GM21526 (cell line): Measurements from ENCODE around the gene CHN2.

Source experiments
- ATAC-seq: cut with Tn5 transposase; IDR thresholded peaks from one replicate; pipeline ENCODE4 v1.9.1; 2021; ENCODE audit warnings: moderate library complexity; ENCODE audit not compliant: unreplicated experiment, low FRiP score

CHN2 gene

DNA sequence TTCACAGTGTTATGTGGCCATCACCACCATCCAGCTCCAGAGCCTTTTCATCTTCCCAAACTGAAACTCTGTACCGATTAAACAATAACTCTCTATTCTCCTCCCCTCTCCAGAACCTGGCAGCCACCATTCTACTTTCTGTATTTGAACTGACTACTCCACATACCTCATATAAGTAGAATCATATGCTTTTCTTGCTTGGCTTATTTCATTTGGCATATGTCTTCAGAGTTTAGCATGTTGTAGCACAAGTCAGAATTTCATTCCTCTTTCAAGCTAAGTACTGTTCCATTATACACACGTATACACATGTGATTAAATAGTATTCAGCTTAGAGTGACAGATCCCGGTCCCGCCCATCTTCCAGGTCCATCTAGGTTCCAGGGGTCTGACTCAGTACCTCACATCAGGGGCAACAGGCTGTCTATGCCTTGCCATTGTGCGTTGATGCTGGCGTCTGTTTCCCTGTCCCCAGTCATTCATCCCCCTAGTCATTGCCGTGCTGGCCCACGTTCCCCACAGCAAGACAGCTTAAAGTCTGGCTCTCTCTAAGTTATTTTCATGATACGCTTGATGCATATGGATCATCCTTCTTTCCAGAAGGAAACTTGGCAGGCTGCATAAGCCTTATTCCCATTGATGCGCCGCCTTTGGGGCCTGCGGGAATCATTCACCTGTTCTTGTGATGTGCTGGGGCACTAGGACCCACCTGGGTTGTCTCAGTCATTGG is 108.3 kb downstream of the CHN2 start:
- ATAC-seq = no peak

DNA sequence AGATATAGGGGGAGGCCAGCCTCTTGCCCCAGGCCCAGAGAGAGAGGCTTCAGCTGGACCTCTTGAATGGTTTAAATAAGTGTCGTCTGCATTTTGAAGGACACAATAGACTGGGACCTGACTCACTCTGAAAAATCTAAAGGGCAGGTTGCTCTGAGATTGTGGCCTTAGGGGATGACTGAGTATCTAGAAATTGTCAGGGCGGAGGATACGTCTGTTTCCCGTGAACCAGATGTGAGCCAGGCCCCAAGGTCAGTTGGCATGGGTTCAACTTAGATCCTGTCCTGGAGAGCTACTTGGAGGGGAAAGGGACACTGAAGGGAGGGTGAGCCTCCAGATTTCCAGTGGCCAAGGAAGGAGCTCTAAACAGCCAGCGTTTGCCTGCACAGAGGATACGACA is 110.2 kb downstream of the CHN2 start:
- no peak for ATAC-seq

DNA sequence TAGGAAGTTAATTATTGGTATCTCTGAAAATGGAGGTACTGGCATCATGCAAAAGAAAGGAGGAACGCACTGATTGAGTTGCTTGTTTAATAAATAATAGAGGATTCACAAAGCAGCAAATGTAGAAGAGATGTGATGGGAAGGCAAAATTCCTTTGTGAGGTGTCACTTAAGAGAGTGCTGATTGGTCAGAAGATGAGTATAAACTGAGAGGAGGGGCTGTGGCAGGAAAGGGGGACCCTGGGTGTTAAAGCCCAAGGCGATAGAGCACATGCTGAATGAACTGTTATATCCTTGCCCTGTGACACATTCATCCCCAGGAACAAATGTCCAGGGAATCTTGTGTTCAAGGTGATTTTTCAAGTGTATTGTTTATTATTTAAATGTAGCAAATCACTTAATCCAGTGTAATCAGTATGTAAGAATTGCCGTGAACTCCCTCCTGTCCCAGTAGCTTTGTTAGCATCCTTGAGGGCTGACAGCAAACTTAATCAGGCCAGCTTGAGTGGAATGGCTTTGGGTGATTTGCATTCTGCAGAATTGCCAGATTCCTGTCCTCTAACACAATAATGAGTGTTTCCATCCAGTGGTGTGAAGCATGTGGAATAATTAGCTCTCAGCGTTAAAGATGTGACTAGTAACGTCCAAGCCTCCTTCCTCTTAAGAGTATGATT is 111.9 kb downstream of the CHN2 start:
- no peak for ATAC-seq

DNA sequence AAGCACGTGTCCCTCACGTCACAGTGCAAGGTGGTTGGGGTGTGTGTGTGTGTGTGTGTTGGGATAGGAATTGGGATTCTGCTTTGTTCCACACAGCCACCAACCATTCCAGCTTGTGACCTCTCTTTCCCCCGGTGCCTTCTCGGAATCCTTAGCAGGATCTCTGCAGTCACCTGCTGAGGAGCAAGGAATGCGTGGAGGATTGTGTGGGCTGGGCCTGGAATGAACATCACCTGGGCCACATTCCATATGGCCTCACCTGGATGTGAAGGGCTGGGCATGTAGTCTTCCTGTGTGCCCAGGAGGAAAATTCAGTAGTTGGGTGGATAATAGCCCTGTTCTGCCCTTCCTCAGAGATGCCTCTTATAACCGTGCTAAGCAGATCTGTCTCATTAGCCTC is 113.8 kb downstream of the CHN2 start:
- no peak for ATAC-seq

DNA sequence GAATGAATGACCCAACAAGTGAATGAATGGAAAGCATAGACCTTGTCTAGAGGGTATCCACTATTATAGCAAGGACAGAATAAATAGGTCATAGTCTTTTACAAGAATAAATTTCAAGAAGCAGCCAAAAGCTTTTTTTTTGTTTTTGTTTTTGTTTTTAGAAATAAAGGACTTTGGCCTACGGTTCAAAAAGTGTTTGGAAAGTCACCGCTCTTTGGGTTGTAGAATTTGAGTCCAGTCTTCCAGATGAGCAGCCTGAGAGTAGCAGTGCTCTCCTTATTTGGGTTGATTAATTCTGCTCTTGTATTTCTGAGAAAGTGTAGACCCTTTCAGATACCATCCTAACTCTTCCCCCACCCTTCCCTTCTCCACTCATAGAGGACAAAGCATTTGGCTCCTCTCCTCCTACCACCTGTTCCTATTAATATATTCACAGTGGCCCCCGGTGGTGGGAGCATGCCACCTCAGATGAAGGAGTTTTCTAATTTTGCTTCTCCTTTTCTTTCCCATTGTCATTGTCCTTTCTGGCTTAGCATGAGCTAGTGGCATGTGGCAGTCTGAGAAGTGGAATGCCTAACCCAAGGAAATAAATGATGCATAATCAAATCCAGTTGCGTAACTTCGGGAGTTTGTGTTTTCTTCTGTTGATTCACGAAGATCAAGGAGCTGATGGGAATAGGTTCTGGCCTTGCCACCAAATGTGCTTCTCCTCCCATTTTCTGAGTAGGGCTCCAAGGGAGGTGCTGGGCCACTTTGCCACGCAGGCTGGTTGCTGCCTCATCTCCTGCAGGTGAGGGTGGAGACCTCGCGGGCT is 114.7 kb downstream of the CHN2 start:
- no peak for ATAC-seq

DNA sequence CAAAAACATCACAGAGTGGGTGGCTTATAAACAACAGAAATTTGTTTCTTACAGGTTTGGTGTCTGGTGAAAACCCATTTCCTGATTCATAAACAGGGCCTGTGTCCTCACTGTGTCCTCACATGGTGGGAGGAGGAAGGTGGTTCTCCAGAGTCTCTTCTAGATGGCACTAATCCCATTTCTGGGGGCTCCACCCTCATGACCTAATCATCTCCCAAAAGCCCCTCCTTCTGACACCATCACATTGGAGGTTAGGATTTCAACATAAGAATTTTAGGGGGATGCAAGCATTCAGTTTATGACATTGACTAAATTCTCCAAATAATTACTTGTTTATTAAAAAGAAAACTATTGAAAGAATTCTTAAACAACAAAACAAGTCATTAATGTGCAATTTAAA is 116.0 kb downstream of the CHN2 start:
- ATAC-seq = no peak

DNA sequence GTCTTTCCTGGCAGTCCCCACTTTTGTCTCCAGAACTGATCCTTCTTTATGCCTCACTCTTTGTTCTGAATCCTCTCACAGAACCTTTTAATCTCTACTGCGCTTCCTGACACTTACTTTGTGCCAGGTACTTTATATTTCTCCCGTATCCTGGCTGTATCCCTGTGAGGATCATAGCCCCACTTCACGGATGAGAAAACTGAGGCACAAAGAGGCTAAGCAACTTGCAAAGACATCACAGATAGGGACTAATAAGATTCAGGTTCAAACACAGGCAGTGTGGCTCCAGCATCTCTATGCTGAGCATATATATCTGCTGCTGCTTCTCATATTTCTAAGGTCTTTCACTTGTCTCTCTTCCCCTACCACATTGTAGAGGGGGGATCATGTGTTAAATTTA is 116.7 kb downstream of the CHN2 start:
- no peak for ATAC-seq

DNA sequence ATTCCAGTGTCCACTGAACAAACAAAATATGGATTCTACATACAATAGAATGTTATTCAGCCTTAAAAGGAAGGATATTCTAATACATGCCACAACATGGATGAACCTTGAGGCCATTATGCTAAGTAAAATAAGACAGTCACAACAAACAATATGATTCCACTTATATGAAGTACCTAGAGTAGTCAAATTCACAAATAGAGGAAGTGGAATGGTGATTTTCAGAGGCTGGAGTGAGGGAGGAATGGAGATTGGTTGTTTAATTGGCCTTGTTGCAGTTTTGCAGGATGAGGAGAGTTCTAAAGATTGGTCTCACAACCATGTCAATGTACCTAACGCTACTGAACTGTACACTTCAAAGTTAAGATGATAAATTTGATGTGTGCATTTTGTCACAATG is 119.6 kb downstream of the CHN2 start:
- ATAC-seq = no peak

DNA sequence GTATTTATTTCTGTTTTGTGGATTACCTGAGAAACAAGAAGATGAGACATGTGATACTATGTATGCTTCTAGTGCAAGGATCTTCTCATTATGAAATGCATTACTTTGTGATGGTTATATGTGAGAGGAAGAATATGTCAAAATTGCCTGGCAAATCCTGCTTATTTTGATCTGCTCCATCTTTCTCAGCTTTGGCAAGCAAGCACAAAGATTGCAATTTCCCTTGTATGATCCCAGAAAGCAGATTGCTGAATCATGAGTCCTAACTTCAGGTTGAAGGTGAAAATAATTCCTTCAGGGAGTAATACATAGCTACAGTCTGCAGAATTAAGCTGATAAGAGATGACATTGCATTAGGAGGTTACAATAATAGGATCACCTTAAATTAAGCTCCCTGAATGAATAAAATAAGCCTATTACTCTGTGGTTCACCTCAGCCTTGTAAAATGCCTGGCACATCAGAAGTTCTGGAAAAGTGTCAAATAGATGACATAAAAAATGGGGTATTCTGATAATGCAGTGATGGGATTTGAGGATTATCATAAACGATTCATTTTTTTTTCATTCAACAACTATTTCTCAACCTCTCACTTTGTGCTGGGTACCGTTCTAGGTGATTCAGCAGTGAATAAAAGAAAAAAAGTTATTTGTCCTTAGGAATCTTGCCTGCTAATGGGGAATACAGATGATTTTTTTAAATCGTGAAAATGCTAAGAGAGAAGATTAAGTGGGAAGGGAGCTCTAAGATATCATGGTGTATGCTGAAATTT is 120.7 kb downstream of the CHN2 start:
- ATAC-seq = no peak

DNA sequence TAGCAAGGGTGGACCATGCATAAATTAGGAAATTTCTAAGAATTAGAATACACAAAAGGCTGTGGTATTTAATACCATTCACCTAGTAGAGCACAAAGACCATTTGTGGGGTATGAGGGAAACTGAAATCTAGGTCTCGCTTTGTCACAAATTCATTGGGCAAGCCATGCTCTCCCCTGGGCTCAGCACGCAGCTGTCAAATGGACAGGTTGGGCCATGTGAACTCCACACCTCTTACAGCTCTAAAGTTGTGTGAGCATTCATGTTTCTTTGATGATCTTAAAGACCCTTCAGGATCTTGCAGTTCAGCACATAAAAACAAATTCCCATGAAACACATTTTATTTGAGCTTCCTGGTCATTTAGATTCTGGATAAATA is 121.3 kb downstream of the CHN2 start:
- no peak for ATAC-seq

DNA sequence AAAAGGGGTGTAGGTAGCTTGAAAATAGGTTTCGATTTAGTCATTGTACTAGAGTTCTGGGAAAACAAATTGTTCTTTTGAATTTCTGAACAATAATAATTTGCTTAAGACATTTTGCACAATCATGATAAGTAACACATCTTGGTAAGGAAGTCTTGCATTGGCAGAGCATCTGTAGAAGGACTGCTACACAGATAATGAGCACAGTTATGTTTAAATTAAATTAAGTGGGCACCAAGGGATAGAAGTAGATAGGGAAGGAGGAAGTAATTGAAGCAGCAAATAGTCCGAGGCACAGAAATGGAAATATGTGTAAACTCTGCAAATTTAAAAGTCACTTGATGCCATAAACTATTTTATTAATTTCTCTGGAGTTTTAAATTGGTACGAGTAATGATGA is 122.4 kb downstream of the CHN2 start:
- ATAC-seq = no peak

DNA sequence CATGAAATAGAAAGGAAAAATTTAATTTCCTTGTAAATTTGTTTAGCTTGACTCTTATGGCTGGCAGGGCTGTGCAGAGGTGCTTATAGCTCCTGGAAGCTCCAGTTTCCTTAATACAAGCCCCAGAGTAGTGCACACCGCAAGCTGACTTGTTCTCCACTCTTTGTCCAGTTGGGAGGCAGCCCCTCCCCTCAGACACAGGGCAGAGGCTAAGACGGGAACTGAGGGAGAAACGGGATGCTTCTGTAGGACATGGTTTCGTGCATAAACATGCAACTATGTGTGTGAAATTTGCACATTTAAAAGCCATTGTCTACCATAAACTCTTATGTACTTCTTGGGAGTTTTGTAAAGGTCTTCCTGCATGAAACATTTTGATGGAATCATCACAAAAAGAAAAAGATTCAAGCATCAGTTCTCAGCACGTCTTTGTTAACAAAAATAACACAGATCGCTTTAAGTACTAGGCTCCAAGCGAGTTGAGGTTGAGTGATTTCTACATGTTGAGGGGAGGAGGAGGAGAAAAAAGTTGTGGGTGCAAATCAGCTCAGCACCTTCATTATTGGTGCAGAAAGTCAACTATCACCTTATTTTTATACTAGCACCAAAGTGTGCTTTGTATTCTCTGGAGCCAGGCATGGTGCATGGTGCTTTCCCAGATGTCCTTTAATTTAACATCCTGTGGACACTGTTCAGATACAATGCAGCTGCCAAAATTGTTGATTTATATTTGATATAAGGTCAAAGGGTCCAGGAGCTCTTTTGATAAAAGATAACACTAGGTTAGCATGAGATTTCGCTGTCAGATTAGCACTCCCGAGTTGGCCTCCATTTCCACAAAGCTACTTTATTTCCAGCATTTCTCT is 124.5 kb downstream of the CHN2 start:
- no peak for ATAC-seq

DNA sequence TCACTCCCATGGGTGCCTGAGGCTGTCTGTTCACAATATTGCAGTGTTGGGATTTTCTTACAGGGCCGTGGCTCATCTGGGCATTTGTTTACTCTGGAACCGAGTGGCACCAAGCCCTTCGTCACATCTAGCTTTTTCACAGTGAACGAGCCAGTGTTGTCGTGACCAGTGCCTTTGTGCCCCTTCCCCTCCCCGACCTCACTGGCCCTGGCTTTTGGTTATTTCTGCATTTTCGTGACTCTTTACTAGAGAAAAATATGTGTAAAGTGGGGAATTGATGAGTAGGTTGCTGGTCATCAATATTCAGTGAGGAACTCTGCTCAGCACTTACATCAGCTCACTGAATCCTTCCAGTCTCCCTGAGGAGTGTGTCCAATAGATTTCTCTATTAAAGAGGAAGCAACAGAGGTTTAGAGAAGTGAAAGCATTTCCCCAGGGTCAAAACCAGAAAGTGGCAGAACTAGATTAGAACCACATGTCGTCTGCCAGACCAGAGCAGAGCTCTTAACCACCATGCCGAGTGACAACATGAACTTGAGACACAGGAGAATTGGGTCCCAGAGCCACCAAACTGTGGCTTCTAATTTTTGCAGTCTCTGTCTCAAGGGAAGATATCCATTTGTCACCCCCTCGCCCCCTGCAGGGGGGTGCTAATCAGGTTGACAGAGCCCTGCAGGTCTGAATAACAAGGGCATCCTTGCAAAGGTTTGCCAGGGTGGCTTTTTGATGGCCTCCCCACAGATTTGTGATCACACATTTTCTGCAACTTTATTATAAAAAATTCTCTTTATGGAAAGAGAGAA is 125.3 kb downstream of the CHN2 start:
- ATAC-seq = no peak

DNA sequence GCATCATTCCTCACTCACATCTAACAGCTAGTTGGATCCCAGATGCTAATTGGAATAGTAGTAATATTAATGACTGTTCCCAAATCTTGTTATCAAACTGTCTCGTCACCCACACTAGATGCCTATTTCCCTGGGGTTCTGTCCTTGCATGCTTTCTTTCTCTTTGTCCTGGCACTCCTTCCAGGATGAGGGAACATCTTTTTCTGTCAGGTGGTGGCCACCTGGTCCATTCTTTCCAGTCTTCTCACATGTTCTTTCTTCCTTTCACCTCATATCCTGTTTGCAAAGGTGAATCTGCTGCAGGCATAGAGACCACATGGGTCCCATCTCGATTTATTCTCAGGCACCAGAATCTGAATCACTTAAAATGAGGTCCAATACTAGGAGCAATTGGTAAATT is 126.0 kb downstream of the CHN2 start:
- ATAC-seq = no peak

DNA sequence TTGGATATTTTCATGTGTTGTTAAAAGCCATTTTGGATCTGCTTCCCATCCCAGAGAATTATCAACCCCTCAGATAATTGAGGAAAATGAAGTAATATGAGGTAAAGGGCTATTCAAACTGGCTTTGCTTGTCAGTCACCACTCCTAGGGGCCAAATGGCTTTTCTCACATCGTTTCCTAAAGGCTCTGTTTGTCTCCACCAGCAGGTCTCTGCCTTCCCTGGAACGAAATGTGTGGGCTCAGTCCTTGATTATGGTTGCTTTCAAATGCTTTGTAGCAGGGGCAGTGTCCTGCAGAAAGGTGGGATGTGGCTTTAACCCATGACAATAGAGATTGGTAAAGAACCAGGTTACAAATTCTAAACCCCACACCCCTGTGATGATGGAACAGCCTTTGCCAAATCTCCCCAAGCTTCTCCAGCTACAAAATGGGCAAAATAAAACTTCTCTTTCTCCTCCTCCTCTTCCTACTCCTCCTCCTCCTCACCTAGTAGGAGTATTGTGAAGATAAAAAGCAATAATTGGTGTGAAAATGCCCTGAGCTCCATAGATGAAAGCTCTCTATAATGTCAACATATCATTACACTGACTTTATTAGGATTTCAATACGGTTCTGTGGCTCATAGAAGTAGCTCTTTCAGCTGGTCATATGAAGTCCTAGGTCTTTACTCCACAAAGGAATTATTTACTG is 127.6 kb downstream of the CHN2 start:
- ATAC-seq = no peak

DNA sequence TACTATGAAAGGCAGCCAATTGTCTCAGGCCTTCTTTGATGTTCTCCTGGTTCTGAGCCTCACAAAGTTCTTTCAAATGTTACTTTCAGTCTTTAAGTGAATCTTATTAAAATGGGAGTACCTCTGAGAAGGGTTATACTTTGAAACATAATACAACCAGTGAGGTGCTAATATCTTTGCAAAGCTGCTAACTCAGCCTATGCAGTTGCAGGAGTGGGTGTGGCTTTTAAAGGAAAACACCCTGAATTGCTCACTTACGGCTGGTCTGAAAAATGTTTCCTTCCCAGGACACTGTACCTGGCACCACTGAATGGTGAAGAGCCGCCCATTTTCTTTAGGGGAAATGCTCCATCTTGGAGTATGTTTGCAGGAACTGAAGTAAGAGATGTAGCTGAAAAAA is 130.9 kb downstream of the CHN2 start:
- ATAC-seq = no peak

DNA sequence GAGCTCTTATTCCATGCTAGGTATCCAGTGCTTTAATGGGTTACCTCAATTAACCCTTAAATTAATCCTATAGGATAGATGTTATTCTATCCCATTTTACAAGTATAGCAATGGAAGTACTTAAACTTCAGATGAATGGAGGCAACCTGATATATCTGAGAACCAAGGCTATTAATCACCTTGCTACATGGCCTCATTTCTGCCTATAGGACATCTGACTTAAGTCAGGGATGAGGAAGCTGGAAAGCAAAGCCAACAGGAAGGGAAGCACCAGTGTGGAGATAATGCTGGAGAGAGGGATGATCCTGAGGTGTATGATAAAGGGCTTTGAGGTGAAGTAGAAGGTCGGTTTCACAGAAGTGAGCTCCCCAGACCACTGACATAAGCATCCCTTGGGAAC is 132.3 kb downstream of the CHN2 start:
- ATAC-seq = no peak

DNA sequence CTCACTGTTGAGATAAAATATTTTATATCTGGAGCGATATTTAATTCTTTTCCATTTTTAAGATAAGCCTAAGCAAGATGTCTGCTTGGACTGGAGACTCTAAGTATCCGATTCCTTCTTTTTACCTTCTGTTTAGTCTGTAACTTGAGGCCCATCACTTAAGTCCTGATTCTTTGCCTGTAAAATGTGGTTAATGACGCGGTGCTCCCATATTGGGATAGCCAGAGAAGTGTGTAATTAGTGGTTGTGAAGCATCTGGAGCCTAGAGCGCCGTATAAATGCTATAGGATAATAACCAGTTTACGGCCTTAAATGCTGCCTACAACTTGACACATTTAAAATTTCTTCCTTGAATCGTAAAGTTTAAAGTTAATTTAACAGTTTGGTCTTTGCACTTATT is 132.9 kb downstream of the CHN2 start:
- no peak for ATAC-seq

DNA sequence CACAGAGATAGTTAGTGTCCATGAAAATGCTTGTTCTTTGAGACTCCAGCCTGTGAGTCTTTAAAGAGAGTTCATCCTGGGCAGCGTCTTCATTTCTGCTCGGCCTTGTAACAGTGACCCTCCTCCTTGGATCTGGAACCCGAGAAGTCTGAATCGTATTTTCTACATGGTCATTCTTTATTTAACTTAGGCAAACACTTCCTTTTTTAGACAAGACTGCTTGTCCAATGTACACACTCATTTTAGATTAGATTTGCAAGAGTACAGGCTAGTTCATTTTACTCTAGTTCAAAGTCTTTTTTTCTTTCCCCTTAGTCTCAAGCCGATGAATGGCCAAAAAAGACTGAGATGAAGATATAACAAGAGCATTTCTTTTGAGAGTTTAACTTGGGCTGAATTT is 133.5 kb downstream of the CHN2 start:
- no peak for ATAC-seq
